Stimulated activated CD8-positive, alpha-beta memory T cell treated with anti-CD3 and anti-CD28 coated beads, Interleukin-2, amount 100 ng/mL, for 1 hour (primary cell): ENCODE results near the gene ZNF385C.

Source experiments
- DNase-seq, 2 donors: peaks; one replicate each; pipeline ENCODE4 v3.0.0-alpha.2; 2020; ENCODE audit warnings: low read depth in 2 of 2

ZNF385C gene

DNA sequence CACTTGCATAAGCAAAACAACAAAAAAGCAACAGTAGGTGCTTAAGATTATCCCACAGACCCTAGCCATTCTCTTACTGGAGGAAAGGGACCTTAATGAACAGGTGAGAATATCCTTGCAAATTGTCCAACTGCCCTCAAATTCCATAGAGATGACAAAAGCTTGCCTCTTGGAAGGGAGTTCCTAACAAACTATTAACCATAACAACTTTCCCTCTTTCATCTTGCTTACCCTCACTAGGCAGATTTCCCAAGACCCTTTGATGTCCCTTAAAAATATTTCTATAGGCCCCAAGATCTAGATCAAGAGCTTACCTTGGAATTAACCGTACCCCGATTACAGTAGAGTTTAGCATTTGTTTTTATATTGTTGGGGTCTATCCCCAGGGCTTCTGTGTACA is 109.9 kb downstream of the ZNF385C start:
- DNase-seq, result no peak

DNA sequence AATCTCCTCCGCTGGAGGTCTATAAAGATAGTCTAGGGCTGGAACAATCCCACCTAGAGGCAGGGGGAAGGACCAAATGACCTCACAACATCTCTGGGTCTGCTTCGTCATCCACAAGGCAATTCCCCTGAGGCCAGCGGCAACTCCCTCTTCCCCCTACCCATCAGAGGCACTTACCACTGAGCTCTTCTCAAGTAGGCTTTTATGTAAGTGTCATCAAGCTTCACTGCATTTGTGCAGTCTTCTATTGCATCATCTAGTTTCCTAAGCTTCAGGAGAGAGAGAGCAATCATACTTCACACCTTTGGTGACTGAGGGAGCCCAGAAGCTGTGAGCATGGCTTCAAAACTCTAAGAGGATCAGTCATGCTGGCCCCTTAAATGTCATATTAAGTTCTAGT is 110.6 kb downstream of the ZNF385C start:
- DNase-seq, result no peak

DNA sequence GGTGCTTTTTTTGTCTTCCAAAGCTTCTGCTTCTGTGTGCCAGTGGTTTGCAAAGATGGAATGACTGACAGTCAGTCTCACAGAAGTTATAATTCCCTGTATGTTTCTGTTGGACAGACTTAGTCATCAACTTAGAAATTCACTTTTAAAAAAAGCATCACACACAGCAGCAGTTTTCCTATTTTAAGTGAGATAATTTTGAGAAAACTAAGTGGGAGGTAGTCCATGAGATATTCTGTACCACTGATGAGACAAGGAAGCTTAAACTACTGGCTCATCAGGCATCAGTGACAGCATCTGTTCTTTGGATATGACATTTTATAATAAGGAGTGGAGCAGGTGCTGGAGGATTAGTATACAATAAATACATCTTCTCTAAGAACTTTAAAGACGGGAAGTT is 111.6 kb downstream of the ZNF385C start:
- no peak for DNase-seq

DNA sequence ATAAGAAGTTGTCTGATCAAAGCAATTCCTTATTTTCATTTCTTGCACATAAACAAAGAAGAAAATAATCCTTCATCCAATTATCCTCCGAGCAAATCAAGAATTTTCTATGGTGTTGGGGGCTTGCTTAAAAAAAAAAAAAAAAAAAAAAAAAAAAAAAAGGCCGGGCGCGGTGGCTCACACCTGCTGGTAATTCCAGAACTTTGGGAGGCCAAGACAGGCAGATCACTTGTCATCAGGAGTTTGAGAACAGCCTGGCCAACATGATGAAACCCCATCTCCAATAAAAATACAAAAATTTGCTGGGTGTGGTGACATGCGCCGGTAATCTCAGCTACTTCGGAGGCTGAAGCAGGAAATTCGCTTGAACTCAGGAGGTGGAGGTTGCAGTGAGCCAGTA is 112.4 kb downstream of the ZNF385C start:
- DNase-seq, result no peak

DNA sequence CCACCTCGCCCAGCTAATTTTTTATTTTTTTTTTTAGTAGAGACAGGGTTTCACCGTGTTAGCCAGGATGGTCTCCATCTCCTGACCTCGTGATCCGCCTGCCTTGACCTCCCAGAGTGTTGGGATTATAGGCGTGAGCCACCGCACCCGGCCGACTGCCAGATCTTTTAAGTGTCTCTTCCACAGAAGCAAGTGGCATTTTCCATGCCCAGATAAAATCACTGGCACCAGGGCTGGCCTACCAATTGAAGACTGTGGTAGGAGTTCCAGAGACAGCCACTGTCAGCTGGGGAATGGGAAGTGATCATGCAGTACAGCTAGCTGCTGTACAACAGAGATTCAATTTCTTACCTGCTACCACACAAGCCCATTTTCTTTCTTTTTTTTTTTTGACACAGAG is 113.8 kb downstream of the ZNF385C start:
- no peak for DNase-seq

DNA sequence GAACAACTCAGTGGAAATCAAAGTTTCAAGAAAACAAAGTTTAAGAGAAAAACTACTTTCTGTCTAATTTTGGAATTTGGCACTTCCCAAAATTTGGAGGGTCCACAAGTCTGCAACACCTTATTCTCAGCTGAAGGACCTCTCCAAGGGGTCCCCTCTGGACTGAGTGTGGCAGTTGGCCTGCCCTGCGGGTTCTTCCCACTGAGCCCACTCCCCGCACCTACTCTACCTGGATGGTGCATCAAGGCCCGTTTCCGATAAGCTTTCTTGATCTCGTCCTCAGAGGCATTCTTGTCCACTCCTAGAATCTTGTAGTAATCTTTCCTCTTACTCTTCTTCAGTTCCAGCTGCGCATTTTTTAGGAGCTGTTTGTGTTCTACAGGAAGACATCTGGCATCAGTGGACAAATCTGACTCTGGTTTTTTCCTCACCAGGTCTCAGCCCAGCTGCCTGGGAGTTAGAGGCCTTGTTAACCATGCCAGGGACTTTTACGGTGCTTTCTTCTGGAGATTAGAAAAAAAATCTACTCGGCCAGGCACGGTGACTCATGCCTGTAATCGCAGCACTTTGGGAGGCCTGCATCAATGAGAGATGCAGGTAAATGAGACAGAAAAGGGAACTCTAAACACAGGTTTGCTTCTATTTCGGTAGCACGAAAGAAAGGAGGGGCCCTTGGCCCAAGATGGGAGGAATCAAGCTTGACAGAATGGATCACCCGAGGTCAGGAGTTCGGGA is 116.1 kb downstream of the ZNF385C start:
- DNase-seq, result no peak

DNA sequence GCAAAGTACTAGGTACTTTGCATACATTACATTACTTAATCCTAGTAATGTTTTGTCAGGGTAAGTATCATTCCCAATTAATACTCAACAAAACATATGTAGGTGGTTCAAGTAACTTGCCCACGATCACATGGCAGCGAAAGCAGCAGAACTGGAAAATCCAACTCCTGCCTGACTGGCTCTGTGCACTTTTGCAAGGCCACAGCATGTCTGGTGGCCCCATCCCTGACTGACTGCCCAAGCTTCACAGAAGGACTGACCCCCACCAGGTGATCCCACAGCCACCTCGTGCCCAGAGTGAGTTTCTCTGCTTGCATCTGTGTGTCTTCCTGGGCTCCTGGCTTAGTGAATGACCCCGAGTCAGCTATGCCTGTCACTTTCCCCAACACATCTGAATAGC is 120.3 kb downstream of the ZNF385C start:
- DNase-seq, result no peak

DNA sequence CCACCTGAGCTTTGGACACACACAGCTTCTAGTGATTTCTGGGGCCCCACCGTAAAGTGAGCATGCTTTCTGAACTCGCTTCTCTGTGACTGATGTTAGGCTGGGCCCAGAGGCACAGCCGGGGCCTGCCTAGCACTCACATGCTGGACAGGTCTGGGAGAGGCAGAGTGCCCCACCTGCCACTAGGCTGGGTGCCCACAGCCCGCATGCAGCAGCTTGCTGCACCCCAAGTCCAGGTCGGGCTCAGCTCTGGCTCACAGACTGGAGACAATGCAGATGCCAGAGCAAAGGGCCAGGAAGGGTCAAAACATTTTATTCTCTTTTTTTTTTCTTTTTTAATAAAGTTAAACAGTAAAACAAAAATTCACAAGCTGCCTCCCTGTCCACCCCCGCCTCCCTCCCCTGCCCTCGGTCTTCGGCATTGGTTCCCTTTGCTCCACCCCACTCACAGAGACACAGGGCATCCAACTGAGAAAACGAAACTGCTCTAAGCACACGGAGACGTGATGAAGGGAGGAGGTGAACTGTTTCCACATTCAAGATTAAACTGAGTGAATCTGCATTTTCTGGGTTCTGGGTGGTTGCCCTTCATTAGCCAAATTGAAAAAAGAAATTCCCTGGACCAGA is 122.0 kb downstream of the ZNF385C start:
- DNase-seq, result no peak
